HG03354 (cell line): ENCODE data around the gene PCDHGA1.
"Not testable (repeated sequence)": the region's sequence is repeated elsewhere in the genome, so short reads cannot be mapped to it uniquely, and the experiment has no call there.

ENCODE experiments used
- ATAC-seq: cut with Tn5 transposase; IDR thresholded peaks from one replicate; pipeline ENCODE4 v1.9.1; 2021; ENCODE audit warnings: mild to moderate bottlenecking; ENCODE audit not compliant: unreplicated experiment, poor library complexity, severe bottlenecking

Gene PCDHGA1

DNA sequence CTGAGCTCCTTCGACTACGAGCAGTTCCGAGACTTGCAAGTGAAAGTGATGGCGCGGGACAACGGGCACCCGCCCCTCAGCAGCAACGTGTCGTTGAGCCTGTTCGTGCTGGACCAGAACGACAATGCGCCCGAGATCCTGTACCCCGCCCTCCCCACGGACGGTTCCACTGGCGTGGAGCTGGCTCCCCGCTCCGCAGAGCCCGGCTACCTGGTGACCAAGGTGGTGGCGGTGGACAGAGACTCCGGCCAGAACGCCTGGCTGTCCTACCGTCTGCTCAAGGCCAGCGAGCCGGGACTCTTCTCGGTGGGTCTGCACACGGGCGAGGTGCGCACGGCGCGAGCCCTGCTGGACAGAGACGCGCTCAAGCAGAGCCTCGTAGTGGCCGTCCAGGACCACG lies 102.0 kb downstream of the PCDHGA1 start:
- ATAC-seq: not testable (repeated sequence)

DNA sequence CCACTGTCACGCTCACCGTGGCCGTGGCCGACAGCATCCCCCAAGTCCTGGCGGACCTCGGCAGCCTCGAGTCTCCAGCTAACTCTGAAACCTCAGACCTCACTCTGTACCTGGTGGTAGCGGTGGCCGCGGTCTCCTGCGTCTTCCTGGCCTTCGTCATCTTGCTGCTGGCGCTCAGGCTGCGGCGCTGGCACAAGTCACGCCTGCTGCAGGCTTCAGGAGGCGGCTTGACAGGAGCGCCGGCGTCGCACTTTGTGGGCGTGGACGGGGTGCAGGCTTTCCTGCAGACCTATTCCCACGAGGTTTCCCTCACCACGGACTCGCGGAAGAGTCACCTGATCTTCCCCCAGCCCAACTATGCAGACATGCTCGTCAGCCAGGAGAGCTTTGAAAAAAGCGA lies 102.4 kb downstream of the PCDHGA1 start:
- ATAC-seq: not testable (repeated sequence)

- no peak for ATAC-seq
Observed at GRCh38 chr5:141434006-141434405, 103.7 kb downstream of the PCDHGA1 start.

GRCh38 chr5:141437221-141437620 lies 106.9 kb downstream of the PCDHGA1 start:
- ATAC-seq: no peak

DNA sequence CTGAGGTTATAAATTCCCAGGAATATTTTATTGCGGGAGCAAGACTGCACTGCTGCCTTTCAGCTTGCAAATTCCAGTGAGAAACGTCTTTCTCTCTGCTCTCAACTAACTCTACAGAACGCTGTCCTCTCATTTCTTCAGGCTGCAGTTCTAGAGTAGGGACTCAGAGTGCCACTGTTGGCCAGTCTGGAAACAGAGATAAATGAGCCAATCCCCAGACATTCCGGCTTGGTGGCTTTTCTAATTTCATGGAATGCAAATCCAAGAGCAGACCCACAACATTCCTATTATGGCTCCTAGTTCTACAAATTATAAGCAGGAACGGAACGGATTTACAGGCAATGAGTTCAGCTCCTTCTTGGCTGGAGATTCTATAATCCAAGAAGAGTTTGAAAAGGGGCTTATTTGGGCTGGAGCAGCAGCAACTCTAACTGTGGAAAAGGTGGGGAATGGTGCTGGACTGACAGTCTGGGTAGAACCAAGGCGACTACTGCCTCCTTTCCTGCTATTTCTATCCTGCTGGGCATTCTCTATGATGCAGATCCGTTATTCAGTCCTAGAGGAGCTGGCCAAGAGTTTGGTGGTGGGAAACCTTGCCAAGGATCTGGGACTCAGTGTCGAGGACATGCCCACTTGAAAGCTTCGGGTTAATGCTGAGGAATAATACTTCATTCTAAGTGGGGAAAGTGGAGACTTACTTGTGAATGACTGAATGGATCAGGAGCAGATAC lies 109.3 kb downstream of the PCDHGA1 start:
- no peak for ATAC-seq

- ATAC-seq: no peak
Observed at GRCh38 chr5:141440341-141440740, 110.0 kb downstream of the PCDHGA1 start.

DNA sequence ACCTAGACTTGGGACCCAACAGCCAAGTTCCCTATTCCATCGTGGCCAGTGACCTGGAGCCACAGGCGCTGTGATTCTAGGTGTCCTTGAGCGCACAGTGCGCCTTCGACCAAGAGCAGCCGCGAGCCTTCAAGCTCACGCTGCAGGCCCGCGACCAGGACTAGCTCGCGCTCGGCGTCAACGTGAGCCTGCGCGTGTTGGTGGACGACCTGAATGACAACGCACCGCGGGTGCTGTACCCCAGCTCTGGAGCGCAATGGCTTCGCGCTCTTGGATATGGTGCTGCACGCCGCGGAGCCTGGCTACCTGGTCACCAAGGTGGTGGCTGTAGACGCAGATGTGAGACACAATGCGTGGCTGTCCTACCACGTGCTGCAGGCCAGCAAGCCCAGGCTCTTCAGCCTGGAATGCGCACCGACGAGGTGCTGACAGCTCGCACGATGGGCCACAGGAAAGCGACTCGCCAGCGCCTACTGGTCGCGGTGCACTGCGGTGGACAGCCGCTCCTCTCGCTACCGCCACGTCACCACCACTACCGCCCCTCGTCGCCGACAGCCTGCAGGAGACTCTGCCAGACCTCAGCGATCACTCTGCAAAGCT lies 111.4 kb downstream of the PCDHGA1 start:
- no peak for ATAC-seq

DNA sequence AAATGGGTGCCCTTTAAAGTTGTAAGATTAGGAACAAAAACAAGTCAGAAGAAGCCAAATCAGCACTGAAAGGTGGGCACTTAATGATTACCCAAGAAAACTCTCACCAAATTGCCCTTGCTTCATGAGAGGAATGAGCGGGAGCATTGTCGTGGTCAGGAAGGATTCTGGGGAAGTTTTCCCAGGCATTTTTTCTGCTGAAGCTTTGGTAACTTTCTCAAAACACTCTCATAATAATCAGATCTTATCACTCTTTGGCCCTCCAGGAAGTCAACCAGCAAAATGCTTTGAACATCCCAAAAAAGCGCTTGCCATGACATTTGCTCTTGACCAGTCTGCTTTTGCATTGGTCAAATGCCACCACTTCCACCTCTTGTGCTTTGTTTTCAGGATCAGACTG lies 135.0 kb downstream of the PCDHGA1 start:
- no peak for ATAC-seq

DNA sequence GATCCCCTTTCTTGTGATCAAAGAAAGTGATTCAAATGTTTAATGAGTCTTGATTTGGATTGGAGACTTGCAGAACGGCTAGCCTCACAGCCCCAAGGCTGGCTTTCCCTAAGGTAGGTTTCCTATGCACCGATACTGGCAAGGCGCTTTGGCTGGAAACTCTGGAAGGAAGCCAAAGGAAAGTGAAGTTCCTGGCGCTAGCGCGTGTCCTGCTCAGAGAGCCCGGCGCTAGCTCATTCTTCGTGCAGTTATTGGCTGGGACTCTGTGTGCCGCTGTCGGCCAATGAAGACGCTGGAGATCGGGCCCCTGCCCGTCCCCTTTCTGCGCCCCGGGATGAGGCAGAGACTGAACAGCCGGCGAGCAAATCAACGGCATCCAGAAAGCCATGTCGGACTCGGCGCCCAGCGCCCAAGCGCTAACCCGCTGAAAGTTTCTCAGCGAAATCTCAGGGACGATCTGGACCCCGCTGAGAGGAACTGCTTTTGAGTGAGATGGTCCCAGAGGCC lies 145.4 kb downstream of the PCDHGA1 start, which contains the start of gene PCDHGC3:
Gene PCDHGC3, plus strand, starts transcription at position 342 of the 507 bp plus-strand sequence. Its CDS starts 151 bp downstream, at position 493.
- ATAC-seq: peak; percentile 97

GRCh38 chr5:141476132-141476911 lies 146.0 kb downstream of the PCDHGA1 start:
- peak; percentile 28 for ATAC-seq

- ATAC-seq: no peak
Observed at GRCh38 chr5:141477044-141477575, 146.8 kb downstream of the PCDHGA1 start.

DNA sequence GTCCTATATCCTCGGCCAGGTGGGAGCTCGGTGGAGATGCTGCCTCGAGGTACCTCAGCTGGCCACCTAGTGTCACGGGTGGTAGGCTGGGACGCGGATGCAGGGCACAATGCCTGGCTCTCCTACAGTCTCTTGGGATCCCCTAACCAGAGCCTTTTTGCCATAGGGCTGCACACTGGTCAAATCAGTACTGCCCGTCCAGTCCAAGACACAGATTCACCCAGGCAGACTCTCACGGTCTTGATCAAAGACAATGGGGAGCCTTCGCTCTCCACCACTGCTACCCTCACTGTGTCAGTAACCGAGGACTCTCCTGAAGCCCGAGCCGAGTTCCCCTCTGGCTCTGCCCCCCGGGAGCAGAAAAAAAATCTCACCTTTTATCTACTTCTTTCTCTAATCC lies 147.5 kb downstream of the PCDHGA1 start:
- ATAC-seq: no peak

- no peak for ATAC-seq
Observed at GRCh38 chr5:141478321-141478945, 148.1 kb downstream of the PCDHGA1 start.

- ATAC-seq: no peak
Observed at GRCh38 chr5:141479776-141480175, 149.5 kb downstream of the PCDHGA1 start.

DNA sequence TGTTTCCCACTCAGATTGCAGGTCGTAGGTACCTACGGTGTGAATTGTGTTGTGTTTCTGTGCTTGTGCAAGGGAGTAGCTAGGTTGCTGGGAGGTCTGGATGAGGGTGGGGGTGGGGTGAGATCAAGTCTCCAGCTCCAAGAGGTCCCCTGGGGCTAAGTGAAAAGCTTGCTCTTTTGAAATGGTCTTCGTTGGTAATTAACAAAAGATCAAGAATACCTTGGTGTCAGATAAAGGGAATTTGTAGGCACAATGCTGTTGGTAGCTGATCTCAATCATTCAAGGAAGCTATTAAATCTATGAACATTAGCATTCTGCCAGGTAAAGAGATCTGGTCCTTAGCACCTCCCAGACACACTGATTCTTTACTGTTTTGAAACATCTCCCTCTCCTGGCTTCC lies 153.6 kb downstream of the PCDHGA1 start:
- no peak for ATAC-seq

DNA sequence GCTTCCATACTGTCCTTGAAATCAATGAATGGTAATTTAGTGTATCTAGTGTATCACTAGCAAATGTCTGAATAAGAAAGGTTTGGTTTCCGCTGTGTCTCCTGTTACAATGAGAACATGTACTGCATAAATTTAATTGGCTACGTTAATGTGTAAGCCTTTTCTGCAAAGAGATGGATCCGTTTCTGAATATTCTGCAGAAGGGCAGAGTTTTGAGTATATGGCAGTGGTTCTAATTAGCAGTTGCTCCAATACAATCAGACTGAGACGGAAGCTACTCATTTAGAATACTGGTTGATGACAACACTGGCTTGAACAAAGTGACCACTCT lies 154.0 kb downstream of the PCDHGA1 start:
- ATAC-seq: no peak

DNA sequence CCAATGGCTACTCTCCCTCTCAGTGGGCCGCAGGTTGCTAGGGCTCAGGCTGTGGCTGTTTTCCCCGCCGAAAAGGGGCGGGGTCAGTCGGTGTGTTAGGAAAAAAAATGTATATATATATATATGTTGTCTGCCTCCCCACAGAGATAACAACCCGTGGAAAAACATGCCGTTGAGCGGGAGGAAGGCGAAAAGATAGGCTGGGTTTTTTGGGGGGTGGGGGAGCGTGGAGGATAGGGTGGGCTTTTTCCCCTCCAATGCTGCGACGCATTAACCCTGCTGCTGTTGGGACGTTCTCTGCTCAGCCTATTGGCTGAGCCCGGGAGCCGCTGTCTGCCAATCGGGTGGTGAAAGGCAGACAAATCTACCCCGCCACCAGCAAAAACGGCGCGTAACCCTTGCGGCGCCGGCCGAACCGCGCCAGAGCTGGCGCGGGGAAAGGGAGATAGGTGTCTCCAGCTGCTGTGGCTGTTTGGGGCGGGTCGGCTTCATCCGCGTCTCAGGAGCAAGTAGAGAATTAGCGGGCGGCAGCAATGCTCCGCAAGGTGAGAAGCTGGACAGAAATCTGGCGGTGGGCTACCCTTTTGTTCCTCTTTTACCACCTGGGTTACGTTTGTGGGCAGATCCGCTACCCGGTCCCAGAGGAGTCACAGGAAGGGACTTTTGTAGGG lies 154.5 kb downstream of the PCDHGA1 start, which contains the start of gene PCDHGC4:
Gene PCDHGC4, plus strand, starts transcription at position 390 of the 671 bp plus-strand sequence. Its CDS starts 144 bp downstream, at position 534.
- ATAC-seq: no peak

DNA sequence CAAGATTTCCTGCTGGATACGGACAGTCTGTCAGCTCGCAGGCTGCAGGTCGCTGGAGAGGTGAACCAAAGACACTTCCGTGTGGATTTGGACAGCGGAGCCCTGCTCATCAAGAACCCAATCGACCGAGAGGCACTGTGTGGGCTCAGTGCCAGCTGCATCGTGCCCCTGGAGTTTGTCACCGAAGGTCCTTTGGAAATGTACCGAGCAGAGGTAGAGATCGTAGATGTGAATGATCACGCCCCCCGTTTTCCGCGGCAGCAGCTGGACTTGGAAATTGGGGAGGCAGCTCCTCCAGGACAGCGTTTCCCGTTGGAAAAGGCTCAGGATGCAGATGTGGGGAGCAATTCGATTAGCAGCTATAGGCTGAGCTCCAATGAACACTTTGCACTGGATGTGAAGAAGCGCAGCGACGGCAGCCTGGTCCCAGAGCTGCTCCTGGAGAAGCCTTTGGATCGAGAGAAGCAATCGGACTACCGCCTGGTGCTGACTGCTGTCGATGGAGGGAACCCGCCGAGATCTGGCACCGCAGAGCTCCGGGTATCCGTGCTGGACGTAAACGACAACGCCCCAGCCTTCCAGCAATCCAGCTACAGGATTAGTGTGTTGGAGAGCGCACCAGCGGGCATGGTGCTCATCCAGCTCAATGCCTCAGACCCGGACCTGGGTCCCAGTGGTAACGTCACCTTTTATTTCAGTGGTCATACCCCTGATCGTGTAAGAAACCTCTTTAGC lies 155.2 kb downstream of the PCDHGA1 start:
- no peak for ATAC-seq

- no peak for ATAC-seq
Observed at GRCh38 chr5:141486091-141486490, 155.8 kb downstream of the PCDHGA1 start.
